Liver (tissue), 3 donors: ENCODE results near the gene ATXN1.

Experiments used
- CTCF ChIP-seq: fragments of 150-350 bp; IDR thresholded peaks from 2 replicates; pipeline ENCODE4 v1.5.1; 2017; ENCODE audit warnings: improper control_type of control experiment, low read depth, low read length; ENCODE audit not compliant: missing input control
- EGR1 ChIP-seq, 2 donors: IDR thresholded peaks; 2 replicates each; pipeline ENCODE4 v1.6.1; 2016 to 2018; ENCODE audit warnings: antibody characterized with exemption in 2 of 2, low read depth in 2 of 2
- JUND ChIP-seq, 2 donors: IDR thresholded peaks; 2 replicates each; pipeline ENCODE4 v1.6.1; 2016; ENCODE audit warnings: antibody characterized with exemption in 2 of 2
- MAX ChIP-seq: IDR thresholded peaks from 2 replicates; pipeline ENCODE4 v1.6.1; 2016; ENCODE audit warnings: antibody characterized with exemption
- TAF1 ChIP-seq: conservative IDR thresholded peaks from 2 replicates; pipeline ENCODE4 v1.6.1; 2016; ENCODE audit warnings: antibody characterized with exemption, mild to moderate bottlenecking
- donor health status: healthy.
- donor health status: healthy.

- no peak for TF ChIP-seq CTCF
- no peak for TF ChIP-seq TAF1
- no peak for TF ChIP-seq EGR1 (IDR thresholded peaks at IDR 0.05; ENCODE audit: low read depth in 2 of 2)
- TF ChIP-seq JUND (IDR thresholded peaks at IDR 0.05), result no peak
- TF ChIP-seq MAX, result no peak
These were observed 84.9 kb downstream of the ATXN1 start for GRCh38 chr6:16676376-16676775.
